Measurements from ENCODE around the gene VSIR. TPM values are rescaled to one million over a fixed set of nuclear protein-coding genes. Genes with fewer than 3 reads are reported as not detected.
A peak's percentile ranks its signal among the peaks of the same experiment; 100 is the strongest.

VSIR gene
- total RNA-seq, 4 donors from 2014 or later = 20.0 to 27.2 (median 21.3) TPM

DNA sequence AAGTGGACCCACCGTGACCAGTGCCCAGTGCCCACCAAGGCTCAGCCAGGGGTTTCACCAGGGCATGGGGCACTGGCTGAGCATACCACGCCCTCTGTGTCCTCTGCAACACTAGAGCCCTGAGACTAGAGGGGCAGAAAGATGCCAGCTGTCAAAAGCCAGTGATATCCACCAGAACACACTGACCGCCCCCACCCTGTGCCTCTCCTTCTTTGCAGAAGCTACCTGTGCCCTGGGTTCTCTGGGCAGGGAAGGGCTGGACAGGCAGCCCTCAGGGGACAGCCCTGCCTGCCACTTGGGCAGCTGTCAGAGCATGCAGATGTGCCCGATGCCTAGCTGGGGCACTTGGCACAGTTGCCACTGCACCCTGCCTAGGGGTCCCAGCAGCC, 494 bp downstream of the VSIR start:
- DNase-seq = peak; percentile 52 to 53
- Histone ChIP-seq H3K27me3 (no peaks in the 10 kb centered on the region), H3K36me3 (no peaks in the 10 kb centered on the region), H3K4me3 (replicated peaks in 1 of 3) (peak overlapping the region; percentile 26 to 63 (median 38)), H3K9me3 (no peaks in the 10 kb centered on the region), H3K4me1 (peaks cover 11 to 60% of the 10 kb centered on the region in 2 donors), H3K27ac (peak overlapping the region; percentile 66 to 87 (median 85))
- no peak for TF ChIP-seq POLR2A (IDR thresholded peaks at IDR 0.05)
- TF ChIP-seq, protein P1, sequence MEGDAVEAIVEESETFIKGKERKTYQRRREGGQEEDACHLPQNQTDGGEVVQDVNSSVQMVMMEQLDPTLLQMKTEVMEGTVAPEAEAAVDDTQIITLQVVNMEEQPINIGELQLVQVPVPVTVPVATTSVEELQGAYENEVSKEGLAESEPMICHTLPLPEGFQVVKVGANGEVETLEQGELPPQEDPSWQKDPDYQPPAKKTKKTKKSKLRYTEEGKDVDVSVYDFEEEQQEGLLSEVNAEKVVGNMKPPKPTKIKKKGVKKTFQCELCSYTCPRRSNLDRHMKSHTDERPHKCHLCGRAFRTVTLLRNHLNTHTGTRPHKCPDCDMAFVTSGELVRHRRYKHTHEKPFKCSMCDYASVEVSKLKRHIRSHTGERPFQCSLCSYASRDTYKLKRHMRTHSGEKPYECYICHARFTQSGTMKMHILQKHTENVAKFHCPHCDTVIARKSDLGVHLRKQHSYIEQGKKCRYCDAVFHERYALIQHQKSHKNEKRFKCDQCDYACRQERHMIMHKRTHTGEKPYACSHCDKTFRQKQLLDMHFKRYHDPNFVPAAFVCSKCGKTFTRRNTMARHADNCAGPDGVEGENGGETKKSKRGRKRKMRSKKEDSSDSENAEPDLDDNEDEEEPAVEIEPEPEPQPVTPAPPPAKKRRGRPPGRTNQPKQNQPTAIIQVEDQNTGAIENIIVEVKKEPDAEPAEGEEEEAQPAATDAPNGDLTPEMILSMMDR (IDR thresholded peaks at IDR 0.05) = no peak
- 0 to 33% methylated on average over 1 to 2 of the region's 4 CpGs for WGBS, 2 donors
- intact Hi-C loops (cut with DNase I) = no loop called here

DNA sequence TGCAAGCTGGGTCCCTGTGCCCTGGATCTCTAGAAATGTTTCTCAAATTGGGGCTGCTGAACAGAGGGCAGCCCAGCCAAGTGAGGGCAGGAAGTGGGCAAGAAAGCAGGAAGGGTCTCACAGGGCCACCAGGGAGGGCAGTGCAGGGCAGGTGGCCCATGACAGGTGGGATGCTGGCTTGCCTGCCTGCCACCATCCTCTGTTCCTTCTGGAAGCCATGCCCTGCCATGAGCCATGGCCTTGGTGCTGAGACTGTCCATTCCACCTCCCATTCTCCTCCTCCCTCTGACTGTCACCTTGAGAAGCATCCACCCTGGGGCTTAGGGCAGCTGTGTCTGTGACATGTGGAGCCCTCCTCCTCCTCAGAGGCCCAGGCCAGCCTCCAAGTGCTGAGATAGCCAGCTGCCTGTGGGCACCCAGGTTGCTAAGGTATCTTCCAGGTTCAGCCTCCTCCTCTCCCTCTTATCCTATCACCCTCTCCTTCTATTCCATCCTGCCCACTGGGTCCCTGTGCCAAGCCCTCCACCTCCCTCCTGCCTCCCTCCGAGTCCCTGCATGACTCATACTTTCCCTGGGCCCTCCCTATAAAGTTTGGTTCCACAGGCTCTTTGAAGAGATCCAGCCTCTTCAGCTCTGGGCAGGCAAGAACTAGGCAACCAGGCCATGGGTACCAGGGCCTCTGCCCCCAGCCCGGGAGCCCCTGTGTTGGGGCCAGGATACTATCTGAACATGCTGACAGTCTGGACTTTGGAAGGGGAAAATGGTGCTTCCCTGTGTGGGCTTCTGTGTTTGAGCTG, 1.3 kb downstream of the VSIR start:
- DNase-seq = peak; percentile 67 to 70
- TF ChIP-seq POLR2A (IDR thresholded peaks at IDR 0.05) = peak in 1 of 2 donors; percentile 22
- TF ChIP-seq, protein P1 (IDR thresholded peaks at IDR 0.05) = no peak
- Histone ChIP-seq H3K36me3 (no peaks in the 10 kb centered on the region), H3K9me3 (no peaks in the 10 kb centered on the region), H3K27ac (peak overlapping the region; percentile 66 to 87 (median 85)), H3K27me3 (no peaks in the 10 kb centered on the region), H3K4me1 (peaks cover 11 to 68% of the 10 kb centered on the region in 2 donors), H3K4me3 (replicated peaks in 1 of 3) (peak overlapping the region in 1 of 3 donors; percentile 63)
- intact Hi-C loops (cut with DNase I) = no loop called here
- 22 to 30% methylated on average over 2 of the region's 2 CpGs for WGBS, 2 donors

GRCh38 chr10:71771204-71771603, 2.1 kb downstream of the VSIR start:
- WGBS, 2 donors = 76 to 84% methylated on average over 2 of the region's 2 CpGs
- no peaks in the 10 kb centered on the region for H3K36me3 ChIP-seq
- no peak for TF ChIP-seq POLR2A (IDR thresholded peaks at IDR 0.05)
- TF ChIP-seq, protein P1 (IDR thresholded peaks at IDR 0.05) = no peak
- H3K27ac ChIP-seq = peak overlapping the region in 2 of 3 donors; percentile 85 to 87
- H3K27me3 ChIP-seq = no peaks in the 10 kb centered on the region
- no peaks in the 10 kb centered on the region for H3K9me3 ChIP-seq
- DNase-seq = no peak
- H3K4me1 ChIP-seq = peaks cover 15 to 77% of the 10 kb centered on the region in 2 donors
- H3K4me3 ChIP-seq (replicated peaks in 1 of 3) = no peak overlapping the region
- intact Hi-C loops (cut with DNase I) = no loop called here

GRCh38 chr10:71770789-71771188, 2.5 kb downstream of the VSIR start:
- TF ChIP-seq, protein P1 (IDR thresholded peaks at IDR 0.05) = no peak
- no peak for TF ChIP-seq POLR2A (IDR thresholded peaks at IDR 0.05)
- WGBS, 2 donors = 65 to 88% methylated on average over 2 of the region's 3 CpGs
- H3K9me3 ChIP-seq = no peaks in the 10 kb centered on the region
- DNase-seq = no peak
- H3K27me3 ChIP-seq = no peaks in the 10 kb centered on the region
- H3K4me1 ChIP-seq = peaks cover 15 to 81% of the 10 kb centered on the region in 2 donors
- intact Hi-C loops (cut with DNase I) = no loop called here
- H3K4me3 ChIP-seq (replicated peaks in 1 of 3) = no peak overlapping the region
- H3K36me3 ChIP-seq = no peaks in the 10 kb centered on the region
- peak overlapping the region in 2 of 3 donors; percentile 85 to 87 for H3K27ac ChIP-seq

DNA sequence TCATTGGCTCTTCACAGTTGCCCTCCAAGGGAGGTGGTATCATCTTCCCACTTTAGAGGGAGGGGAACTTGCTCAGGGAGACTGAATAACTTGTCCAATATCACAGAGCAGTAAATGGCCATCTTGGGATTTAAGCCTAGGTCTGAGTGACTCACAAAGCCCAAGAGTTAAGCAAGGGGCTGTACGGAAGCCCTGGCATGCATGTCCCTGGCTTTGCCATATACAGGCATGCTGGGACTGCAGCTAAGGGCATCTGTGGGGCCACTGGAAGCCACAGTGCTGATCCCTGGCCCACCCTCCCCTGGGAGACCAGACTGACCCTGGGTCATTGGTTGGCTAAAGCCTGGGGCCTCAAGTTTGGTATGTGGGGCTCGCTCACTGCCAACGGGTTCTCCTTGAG, 3.1 kb downstream of the VSIR start:
- intact Hi-C loops (cut with DNase I) = no loop called here
- Histone ChIP-seq H3K4me3 (replicated peaks in 1 of 3) (no peak overlapping the region), H3K4me1 (peaks cover 15 to 86% of the 10 kb centered on the region in 2 donors), H3K9me3 (no peaks in the 10 kb centered on the region), H3K27me3 (no peaks in the 10 kb centered on the region), H3K27ac (peak overlapping the region in 2 of 3 donors; percentile 85 to 87), H3K36me3 (no peaks in the 10 kb centered on the region)
- TF ChIP-seq, protein P1 (IDR thresholded peaks at IDR 0.05) = no peak
- TF ChIP-seq POLR2A (IDR thresholded peaks at IDR 0.05) = no peak
- WGBS, 2 donors = 74 to 82% methylated on average over 2 of the region's 3 CpGs
- no peak for DNase-seq
